SHP77 (cell line): Measurements from ENCODE around the gene ZMYND8.
"Not testable (repeated sequence)": the region's sequence is repeated elsewhere in the genome, so short reads cannot be mapped to it uniquely, and the experiment has no call there.

Experiments used
- DNase-seq, 2 experiments: peaks; one replicate each; lab custom pipeline; 2025; lab: John Stamatoyannopoulos, UW

ZMYND8 gene

DNA sequence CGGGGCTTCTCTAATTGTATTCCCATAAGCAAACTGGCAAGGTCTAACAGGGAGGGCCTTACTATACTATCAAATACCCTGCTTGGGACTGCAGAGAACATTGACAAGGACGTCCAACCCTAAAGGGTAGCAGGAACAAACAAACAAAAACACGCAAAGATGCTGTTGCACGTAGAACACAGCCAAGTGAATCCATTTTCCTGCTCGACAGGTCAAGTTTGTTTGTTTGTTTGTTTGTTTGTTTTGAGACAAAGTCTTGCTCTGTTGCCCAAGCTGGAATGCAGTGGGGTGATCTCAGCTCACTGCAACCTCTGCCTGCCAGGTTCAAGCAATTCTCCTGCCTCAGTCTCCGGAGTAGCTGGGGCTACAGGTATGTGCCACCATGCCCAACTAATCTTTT lies 91.3 kb downstream of the ZMYND8 start:
- no peak for DNase-seq

DNA sequence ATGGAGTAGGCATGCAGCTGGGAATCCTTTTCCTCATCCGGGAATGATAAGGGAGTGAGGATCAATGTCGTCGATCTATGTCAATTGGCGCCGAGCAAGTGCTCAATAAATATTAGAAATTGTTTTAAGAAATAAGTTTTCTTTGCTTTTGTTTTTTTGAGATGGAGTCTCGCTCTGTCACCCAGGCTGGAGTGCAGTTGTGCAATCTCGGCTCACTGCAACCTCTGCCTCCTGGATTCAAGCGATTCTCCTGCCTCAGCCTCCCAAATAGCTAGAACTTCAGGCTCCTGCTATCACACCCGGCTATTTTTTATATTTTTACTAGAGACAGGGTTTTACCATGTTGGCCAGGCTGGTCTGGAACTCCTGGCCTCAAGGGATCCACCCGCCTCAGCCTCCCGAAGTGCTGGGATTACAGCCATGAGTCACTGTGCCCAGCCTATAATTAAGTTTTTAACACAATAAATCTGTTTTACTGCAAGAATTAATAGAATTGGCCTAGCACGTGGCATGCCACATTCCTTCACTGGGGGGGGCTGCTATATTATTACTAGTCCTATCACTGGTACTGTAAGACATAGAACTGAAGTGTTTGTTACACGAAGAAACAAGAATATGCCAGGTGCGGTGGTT lies 92.2 kb downstream of the ZMYND8 start:
- DNase-seq: not testable (repeated sequence)

DNA sequence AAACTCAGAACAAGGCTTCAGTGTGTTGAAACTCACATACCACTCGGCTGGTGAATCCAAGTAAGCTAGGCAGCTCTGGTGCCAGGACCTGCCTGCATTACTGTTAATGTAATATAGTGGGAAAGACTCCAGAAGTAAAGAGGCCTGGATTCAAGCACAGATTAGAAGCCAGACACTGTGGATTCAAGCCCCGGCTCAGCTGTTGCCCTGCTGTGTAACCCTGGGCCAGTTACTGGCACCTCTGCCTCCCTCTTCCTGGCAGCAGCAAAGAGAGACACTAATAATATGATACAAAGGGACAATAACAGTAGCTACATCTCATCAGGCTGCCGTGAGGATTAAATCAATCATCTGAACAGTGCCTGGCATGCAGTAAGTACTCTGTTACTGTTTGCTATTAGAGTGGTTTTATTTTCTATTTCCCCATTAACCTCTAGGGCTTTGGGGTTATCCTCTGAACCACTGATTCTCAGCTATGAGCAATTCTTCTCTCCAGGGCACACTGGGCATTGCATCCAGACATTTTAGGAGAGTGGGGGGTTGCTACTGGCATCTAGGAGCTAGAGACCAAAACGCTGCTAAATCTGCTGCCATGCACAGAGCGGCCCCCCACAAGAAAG lies 92.9 kb downstream of the ZMYND8 start:
- DNase-seq: no peak

DNA sequence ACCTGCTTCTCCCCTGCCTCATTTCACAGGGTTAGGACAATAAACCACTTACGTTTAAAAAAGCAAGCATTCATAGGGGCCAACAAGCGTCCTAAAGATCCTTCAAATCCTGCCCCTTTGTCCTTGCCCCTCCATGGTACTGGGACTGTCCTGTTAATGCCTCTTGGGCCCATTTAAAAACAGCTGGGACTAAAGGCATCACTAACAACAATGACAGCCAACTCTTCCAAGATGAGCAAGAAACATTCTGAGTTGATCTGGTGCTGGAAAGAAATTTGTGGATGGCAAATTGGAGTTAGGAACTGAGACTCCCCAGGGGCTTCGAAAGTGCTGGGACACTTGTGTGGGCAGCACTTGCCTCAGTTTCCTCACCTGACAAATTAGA lies 93.4 kb downstream of the ZMYND8 start:
- DNase-seq: no peak

DNA sequence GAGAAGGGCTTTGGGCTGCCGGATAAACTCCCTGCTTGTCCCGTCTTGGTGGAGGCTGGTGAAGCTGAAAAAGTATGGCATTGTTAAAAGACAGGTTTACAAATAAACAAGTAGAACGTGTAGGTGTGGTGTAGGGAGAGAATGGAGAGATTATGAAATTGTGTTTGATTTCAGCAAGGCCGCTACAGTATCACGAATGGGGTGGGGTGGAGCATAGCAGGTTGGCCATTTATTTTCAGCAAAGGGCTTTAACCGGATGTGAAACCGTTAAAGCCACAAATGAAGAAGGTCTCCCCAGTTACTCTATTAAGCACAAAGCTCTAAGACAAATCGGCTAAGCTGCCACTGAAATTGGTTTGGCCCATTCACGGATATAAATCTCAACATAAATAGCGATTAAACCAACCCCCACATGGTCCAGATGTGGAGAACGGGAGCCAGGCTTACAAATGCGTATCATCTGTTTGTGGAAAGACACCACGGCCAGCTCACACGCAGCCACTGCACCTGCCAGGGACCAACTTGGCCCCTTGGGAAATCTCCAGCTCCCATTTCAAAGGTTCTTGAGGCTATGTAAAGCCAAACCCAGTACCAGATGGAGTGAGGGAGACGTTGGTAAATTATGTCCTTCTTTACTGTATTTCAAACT lies 94.0 kb downstream of the ZMYND8 start:
- no peak for DNase-seq

DNA sequence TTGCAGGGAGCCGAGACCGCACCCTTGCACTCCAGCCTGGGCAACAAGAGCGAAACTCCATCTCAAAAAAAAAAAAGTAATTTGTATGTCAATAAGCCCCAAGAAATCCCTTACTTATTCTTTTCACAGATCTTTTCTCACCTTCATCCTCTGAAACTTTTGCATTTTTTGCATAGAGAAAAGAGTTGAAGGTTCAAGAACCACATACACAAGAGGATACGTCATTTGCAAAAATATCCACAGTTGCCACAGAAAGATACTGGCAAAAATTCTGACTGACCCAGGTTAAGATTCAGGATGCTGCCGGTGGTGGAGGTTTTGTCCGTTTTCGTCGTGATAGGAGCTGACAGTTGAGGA lies 94.5 kb downstream of the ZMYND8 start:
- no peak for DNase-seq

DNA sequence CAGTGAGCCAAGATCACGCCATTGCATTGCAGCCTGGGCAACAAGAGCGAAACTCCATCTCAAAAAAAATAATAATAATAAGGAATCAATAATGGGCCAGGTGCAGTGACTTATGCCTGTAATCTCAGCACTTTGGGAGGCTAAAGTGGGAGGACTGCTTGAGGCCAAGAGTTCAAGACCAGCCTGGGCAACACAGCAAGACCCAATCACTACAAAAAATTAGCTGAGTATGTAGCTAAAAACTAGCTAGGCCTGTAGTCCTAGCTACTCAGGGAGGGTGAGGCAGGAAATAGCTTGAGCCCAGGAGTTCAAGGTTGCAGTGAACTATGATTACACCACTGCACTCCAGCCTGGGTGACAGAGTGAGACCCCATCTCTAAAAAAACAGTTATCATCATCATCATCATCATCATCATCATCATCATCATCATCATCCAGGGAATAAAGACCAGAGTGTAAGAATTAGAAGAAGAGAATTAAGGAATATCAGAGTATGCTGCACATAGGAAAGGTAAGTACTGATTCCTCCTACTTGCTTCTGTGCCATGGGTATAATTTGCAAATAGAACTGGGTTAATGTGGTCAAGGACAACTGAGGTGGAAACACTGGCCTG lies 95.2 kb downstream of the ZMYND8 start:
- not testable (repeated sequence) for DNase-seq

DNA sequence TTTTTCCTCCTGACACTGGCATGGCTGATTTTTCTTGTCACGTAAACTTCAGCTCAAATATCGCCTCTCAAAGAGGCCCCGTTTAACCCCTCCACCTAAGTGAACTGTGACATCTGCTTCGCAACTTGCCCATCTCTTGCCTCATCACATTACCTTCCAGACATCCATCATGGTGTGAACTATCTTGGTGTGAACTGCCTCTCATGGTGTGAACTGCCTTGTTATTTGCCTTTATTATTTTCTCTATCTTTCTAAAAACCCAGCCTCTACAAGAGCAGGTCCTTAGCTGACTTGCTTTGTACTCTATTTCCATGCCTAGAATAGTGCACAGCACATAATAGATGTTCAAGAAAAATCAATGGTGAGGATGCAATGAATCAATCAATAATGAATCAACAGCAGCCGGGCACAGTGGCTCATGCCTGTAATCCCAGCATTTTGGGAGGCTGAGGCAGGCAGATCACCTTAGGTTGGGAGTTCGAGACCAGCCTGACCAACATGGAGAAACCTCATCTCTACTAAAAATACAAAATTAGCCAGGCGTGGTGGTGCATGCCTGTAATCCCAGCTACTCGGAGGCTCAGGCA lies 95.9 kb downstream of the ZMYND8 start:
- DNase-seq: not testable (repeated sequence)

DNA sequence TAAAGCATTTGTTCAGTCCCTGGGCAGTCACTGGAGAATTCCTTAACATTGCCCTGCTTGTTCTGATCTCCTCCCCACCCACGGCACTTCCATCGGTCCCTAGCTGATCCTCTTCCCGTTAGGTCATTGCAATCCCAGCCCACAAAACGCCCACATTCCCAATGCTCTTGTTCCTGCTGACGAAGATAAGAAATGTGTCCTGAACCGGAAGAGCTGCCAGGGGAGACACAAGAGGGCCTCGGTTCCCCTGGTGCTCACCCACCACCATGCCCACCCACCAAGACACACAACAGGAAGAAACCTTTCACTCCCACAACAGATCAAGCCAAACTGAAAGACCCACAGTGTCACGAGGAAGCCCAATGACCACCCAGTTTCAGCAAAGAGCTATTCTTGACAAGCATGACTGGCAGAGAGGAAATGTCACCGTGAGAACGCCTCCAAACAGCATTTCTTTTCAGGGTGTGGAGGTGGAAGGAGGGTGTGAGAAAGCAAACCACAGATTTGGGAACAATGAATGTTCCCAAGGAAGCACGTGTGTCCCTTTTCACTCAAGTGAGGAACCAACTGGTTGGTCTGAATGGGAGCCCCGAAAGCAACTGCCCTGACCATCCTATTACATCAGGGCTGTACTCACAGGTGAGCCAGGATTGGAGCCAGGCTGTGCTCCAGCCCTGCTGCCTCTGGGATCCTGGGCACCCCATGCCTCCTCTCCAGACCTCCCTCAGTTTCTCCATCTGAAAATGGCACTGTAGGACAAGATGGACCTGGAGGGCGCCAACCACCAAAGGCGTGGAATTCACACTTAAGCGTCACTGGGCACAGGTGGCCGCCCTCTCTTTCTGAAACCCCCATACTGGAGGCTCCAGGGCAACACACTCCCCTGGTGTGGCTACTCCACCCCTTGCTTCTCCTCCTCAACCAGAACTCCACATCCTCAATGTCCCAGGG lies 97.5 kb downstream of the ZMYND8 start:
- DNase-seq: no peak

DNA sequence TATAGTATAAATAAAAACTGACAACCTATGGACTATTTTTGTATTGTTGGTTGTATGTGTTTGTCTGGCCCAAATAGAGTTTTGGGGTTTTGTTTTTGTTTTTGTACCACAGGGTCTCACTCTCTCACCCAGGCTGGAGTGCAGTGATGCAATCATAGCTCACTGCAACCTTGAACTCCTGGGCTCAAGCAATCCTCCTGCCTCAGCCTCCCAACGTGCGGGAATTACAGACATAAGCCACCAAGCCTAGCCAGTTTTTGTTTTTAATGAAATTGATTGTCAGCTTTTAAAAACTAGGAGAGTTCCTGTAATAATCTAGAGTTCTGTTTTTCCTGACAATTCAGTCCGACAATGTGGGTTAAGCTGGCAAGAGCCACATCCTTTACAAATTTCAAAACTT lies 98.7 kb downstream of the ZMYND8 start:
- DNase-seq: no peak

DNA sequence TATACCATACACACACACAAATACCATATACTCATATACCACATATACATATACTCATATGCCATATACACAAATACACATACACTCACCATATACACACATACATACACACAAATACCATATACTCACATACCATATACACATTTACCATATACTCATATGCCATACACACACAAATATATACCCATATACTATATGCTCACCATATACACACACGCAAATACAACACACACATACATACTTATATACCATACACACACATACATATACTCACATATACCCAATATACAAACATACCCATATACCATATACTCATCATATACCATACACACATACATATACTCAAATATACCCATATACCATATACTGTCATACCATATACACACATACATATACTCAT lies 99.2 kb downstream of the ZMYND8 start:
- DNase-seq: no peak

DNA sequence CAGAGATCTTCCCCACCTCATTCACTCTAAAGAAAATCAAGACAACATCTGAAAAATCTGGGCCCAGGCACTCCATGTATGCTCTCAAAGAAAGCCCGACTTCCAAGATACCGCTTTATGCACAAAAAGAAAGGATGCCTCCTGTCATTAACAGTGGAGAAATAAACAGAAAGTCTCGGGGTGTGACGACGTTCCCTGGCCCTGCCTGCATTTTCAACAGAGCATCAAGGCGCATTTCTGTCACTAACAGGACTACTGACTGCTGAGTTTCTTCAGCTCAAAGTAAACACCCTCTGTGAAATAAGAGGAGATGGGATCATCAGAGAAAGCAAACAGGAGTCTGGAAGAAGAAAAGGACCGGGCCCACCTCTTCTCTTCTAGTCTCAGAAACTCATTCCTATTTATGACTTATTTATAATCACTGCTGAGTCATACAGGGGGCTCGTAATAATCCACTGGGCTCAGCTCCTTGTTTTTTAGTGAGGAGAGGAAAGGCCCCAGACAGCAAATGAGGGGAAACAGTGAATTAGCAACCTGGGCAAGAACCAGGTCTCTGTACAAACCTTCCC lies 99.7 kb downstream of the ZMYND8 start:
- no peak for DNase-seq

DNA sequence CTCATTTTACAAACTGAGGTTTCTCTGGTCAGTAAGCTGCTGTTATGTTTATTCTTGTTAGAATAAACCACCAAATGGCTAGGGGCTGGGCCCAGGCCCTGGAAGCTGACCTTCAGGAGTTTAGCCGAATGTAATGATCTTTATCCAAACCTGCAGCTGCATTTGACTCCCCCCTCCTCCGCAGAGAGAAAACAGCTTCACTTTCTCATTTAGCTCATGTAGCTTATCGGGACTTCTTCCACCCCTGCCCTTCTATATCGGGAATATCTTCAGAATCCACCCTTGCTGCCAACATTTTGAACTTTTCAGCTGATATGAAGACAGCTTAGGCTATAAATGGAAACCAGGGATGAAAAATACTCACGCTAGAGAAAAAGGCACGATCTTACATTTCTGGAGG lies 102.6 kb downstream of the ZMYND8 start:
- DNase-seq: no peak

DNA sequence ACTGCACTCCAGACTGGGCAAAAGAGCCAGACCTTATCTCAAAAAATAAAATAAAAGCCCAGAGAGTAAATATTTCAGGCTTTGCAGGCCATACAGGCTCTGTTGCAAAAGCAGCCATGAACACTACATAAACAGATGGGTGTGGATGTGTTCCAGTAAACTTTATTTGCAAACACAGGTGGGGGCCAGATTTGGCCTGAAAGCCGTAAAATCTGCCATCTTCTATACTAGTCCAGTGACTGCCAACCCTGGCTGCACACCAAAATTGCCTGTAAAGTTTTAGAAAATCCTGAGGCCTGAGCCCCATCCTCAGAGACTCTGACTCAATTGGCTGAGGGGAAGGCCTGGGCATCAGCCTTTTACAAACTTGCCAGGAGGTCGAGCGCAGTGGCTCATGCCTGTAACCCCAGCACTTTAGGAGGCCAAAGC lies 103.6 kb downstream of the ZMYND8 start:
- DNase-seq: no peak

DNA sequence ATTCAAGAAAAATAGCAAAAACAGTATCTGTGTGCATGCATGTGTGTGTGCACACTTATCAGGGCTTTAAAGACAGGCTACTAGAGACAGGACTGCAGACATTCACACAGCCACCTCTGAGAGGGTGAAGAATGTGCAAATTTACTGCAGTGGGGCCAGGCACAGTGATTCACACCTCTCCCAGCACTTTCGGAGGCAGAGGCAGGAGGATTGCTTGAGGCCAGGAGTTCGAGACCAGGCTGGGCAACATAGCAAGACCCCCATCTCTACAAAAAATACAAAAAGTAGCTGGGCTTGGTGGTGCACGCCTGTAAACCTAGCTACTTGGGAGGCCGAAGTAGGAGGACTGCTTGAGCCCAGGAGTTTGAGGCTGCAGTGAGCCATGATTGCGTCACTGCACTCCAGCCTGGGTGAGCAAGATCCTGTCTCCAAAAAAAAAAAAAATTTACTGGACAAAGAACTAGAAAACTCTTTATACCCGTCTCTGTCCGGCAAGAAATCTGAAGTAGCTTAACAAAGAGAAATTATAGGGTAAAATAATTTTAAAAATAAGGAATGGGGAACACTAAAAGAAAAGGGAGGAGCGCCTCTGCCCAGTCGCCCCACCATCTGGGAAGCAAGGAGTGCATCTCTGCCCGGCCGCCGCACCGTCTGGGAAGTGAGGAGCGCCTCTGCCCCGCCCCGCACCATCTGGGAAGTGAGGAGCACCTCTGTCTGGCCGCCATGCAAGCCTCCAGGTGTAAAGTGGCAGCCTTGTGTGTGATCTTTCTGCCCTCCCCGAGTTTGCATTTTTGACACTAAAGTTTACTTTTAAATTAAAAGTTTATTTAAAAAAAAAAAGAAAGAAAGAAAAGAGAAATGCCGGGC lies 105.1 kb downstream of the ZMYND8 start:
- no peak for DNase-seq

DNA sequence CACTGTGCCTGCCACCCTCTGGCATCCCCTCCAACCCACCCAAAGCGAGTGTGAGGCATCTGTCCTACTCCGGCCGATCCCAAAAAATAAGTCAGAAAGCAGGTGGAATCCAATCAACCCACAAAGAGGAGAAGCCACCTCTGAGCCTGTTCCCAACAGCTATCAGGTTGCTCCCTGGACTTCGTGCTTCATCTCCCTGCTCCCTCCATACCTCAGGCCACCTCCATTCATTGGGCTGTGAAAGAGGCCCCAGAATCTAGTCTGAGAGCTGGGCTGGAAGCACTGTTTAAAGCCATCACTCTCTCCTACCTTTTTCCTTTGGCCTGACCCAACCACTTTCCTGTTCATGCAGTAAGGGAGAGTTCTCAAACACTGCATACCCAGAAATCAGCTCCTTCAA lies 106.1 kb downstream of the ZMYND8 start:
- DNase-seq: no peak

DNA sequence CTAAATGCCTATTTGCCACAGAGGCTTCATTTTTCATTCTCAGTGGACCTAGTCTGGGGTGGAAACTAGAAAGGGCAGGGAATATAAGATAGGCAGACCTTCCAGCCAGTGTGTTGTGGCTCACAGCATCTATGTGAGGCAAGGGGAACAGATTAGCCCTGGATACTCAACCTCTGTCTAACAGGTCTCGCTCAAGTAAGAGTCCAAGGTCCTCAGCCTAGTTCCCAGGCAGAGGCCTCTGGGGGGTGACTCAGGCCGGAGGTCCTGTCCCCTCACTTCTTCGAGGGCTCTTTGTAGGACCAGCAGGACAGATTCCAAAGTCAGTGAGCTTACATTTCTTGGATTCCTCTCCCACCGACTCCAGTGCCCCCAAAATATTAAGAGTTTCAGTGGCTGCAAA lies 106.6 kb downstream of the ZMYND8 start:
- DNase-seq: no peak

DNA sequence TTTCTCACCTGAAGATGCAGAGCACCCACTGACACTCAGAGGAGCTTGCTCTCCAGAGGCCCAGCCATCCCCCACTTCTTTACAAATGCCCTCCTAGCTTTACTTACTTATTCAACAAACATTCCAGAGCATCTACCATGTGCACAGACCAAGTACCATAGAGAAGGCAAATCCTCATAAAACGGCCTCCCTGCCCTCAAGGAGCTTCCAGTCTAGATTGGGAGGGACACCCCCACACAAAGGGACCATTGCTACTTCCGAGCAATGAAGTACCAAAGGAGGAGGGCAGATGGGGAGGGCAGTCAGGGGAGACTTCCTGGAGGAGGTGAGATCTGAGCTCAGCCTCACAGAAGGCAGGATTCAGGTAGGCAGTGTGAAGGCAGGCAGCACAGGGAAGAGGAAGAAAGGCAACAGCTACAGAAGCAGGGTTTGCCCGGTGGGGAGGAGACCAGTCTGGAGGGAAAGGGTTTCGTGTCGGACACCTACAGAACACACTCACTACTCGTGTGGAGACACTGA lies 108.0 kb downstream of the ZMYND8 start:
- DNase-seq: no peak

DNA sequence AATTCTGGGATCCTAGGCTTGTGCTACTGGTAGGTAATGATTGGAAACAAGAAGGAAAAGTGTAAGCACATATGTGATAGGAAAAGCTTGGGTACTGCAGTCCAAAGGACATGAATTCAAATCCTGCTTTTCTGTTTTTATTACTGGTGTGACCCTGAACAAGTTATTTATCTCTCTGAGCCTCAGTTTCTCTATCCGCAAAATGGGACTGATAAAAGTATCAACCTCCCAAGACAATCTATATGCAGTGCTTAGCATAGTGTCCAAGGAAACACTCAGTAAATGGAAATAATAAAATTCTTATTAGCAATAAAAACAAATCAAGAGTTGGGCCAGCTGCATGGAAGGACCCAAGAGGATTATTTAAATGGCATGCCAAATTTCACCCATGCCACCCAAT lies 108.5 kb downstream of the ZMYND8 start:
- DNase-seq: no peak
